ENCODE data around the gene GCNT1. TPM values are rescaled to one million over a fixed set of nuclear protein-coding genes. Genes with fewer than 3 reads are reported as not detected.

GCNT1 gene
- total RNA-seq, 1 donor from 2014 or later, result 13.1 TPM

GRCh38 chr9:76452839-76453238 lies 6.1 kb upstream of the GCNT1 start:
- intact Hi-C loops (cut with micrococcal nuclease), result no loop called here
- Mint-ChIP-seq H3K9me3 (no peaks in the 10 kb centered on the region), H3K4me3 (no peak overlapping the region), H3K27me3 (ENCODE audit: insufficient read depth) (peaks cover 2% of the 10 kb centered on the region), H3K27ac (peak overlapping the region; percentile 25), H3K4me1 (ENCODE audit: low read depth) (peaks cover 22% of the 10 kb centered on the region), H3K36me3 (ENCODE audit: low read depth) (peaks cover 9% of the 10 kb centered on the region)
- DNase-seq (ENCODE audit: low spot score), result no peak

- Mint-ChIP-seq H3K4me1 (ENCODE audit: low read depth) (peaks cover 26% of the 10 kb centered on the region), H3K4me3 (no peak overlapping the region)
- intact Hi-C loops (cut with micrococcal nuclease), result no loop called here
Measured at GRCh38 chr9:76453785-76454184, 5.2 kb upstream of the GCNT1 start.

GRCh38 chr9:76454311-76454710 lies 4.7 kb upstream of the GCNT1 start:
- H3K27me3 Mint-ChIP-seq (ENCODE audit: insufficient read depth), result peaks cover 3% of the 10 kb centered on the region
- DNase-seq (ENCODE audit: low spot score), result no peak
- H3K4me3 Mint-ChIP-seq, result no peak overlapping the region
- no peak overlapping the region for H3K27ac Mint-ChIP-seq
- peaks cover 9% of the 10 kb centered on the region for H3K36me3 Mint-ChIP-seq (ENCODE audit: low read depth)
- peaks cover 27% of the 10 kb centered on the region for H3K4me1 Mint-ChIP-seq (ENCODE audit: low read depth)
- H3K9me3 Mint-ChIP-seq, result no peaks in the 10 kb centered on the region
- intact Hi-C loops (cut with micrococcal nuclease), result no loop called here

More at GRCh38 chr9:76453785-76454184, 5.2 kb upstream of the GCNT1 start:
- Mint-ChIP-seq H3K27me3 (ENCODE audit: insufficient read depth) (peaks cover 3% of the 10 kb centered on the region), H3K9me3 (no peaks in the 10 kb centered on the region), H3K36me3 (ENCODE audit: low read depth) (peaks cover 9% of the 10 kb centered on the region), H3K27ac (no peak overlapping the region)
- no peak for DNase-seq (ENCODE audit: low spot score)

GRCh38 chr9:76456202-76456926 lies 2.6 kb upstream of the GCNT1 start:
- peak overlapping the region; percentile 31 for H3K27ac Mint-ChIP-seq
- intact Hi-C loops (cut with micrococcal nuclease), result no loop called here

GRCh38 chr9:76459694-76460635 lies 983 bp downstream of the GCNT1 start:
- Mint-ChIP-seq H3K27ac (peak overlapping the region; percentile 91), H3K9me3 (no peaks in the 10 kb centered on the region), H3K4me3 (peak overlapping the region; percentile 87), H3K36me3 (ENCODE audit: low read depth) (peaks cover 4% of the 10 kb centered on the region), H3K4me1 (ENCODE audit: low read depth) (peaks cover 35% of the 10 kb centered on the region), H3K27me3 (ENCODE audit: insufficient read depth) (peaks cover 3% of the 10 kb centered on the region)
- no peak for DNase-seq (ENCODE audit: low spot score)
- intact Hi-C loops (cut with micrococcal nuclease), result loop anchor here (1.0 to 5.0 kb wide), 8 partner anchors 10 to 1433 kb away; partner anchors contain the start of genes CARNMT1, RFK and VPS13A

More at GRCh38 chr9:76456202-76456926, 2.6 kb upstream of the GCNT1 start:
- peaks cover 43% of the 10 kb centered on the region for H3K4me1 Mint-ChIP-seq (ENCODE audit: low read depth)
- DNase-seq (ENCODE audit: low spot score), result peak; percentile 16
- H3K4me3 Mint-ChIP-seq, result no peak overlapping the region
- peaks cover 11% of the 10 kb centered on the region for H3K36me3 Mint-ChIP-seq (ENCODE audit: low read depth)
- H3K27me3 Mint-ChIP-seq (ENCODE audit: insufficient read depth), result peaks cover 3% of the 10 kb centered on the region
- H3K9me3 Mint-ChIP-seq, result no peaks in the 10 kb centered on the region

GRCh38 chr9:76462126-76462525 lies 3.1 kb downstream of the GCNT1 start:
- Mint-ChIP-seq H3K4me3 (no peak overlapping the region), H3K27ac (no peak overlapping the region), H3K27me3 (ENCODE audit: insufficient read depth) (peaks cover 3% of the 10 kb centered on the region), H3K9me3 (no peaks in the 10 kb centered on the region), H3K4me1 (ENCODE audit: low read depth) (peaks cover 35% of the 10 kb centered on the region), H3K36me3 (ENCODE audit: low read depth) (peaks cover 10% of the 10 kb centered on the region)
- DNase-seq (ENCODE audit: low spot score), result no peak
- intact Hi-C loops (cut with micrococcal nuclease), result loop anchor here (5.0 kb wide), 1 partner anchor 1435 kb away; the partner anchor contains the start of gene CARNMT1

GRCh38 chr9:76463211-76463610 lies 4.2 kb downstream of the GCNT1 start:
- Mint-ChIP-seq H3K27me3 (ENCODE audit: insufficient read depth) (no peaks in the 10 kb centered on the region), H3K4me3 (no peak overlapping the region), H3K27ac (no peak overlapping the region), H3K9me3 (no peaks in the 10 kb centered on the region), H3K4me1 (ENCODE audit: low read depth) (peaks cover 35% of the 10 kb centered on the region), H3K36me3 (ENCODE audit: low read depth) (peaks cover 12% of the 10 kb centered on the region)
- no peak for DNase-seq (ENCODE audit: low spot score)
- intact Hi-C loops (cut with micrococcal nuclease), result loop anchor here (5.0 kb wide), 1 partner anchor 1436 kb away; the partner anchor contains the start of gene CARNMT1

GRCh38 chr9:76464706-76465105 lies 5.7 kb downstream of the GCNT1 start:
- Mint-ChIP-seq H3K9me3 (no peaks in the 10 kb centered on the region), H3K36me3 (ENCODE audit: low read depth) (peaks cover 12% of the 10 kb centered on the region), H3K27ac (no peak overlapping the region), H3K27me3 (ENCODE audit: insufficient read depth) (no peaks in the 10 kb centered on the region), H3K4me1 (ENCODE audit: low read depth) (peaks cover 25% of the 10 kb centered on the region), H3K4me3 (no peak overlapping the region)
- DNase-seq (ENCODE audit: low spot score), result no peak
- intact Hi-C loops (cut with micrococcal nuclease), result loop anchor here (5.0 kb wide), 1 partner anchor 1437 kb away; the partner anchor contains the start of gene CARNMT1

GRCh38 chr9:76465442-76466298 lies 6.7 kb downstream of the GCNT1 start:
- H3K27ac Mint-ChIP-seq, result no peak overlapping the region
- H3K9me3 Mint-ChIP-seq, result no peaks in the 10 kb centered on the region

GRCh38 chr9:76466299-76466605 lies 7.3 kb downstream of the GCNT1 start:
- DNase-seq (ENCODE audit: low spot score), result no peak
- Mint-ChIP-seq H3K27ac (no peak overlapping the region), H3K4me3 (no peak overlapping the region), H3K4me1 (ENCODE audit: low read depth) (peaks cover 13% of the 10 kb centered on the region), H3K9me3 (no peaks in the 10 kb centered on the region), H3K36me3 (ENCODE audit: low read depth) (peaks cover 10% of the 10 kb centered on the region), H3K27me3 (ENCODE audit: insufficient read depth) (no peaks in the 10 kb centered on the region)
- intact Hi-C loops (cut with micrococcal nuclease), result no loop called here

More at GRCh38 chr9:76465442-76466298, 6.7 kb downstream of the GCNT1 start:
- no peak for DNase-seq (ENCODE audit: low spot score)
- intact Hi-C loops (cut with micrococcal nuclease), result no loop called here
- Mint-ChIP-seq H3K4me3 (no peak overlapping the region), H3K27me3 (ENCODE audit: insufficient read depth) (no peaks in the 10 kb centered on the region), H3K36me3 (ENCODE audit: low read depth) (peaks cover 10% of the 10 kb centered on the region), H3K4me1 (ENCODE audit: low read depth) (peaks cover 15% of the 10 kb centered on the region)

- Mint-ChIP-seq H3K27me3 (ENCODE audit: insufficient read depth) (no peaks in the 10 kb centered on the region), H3K9me3 (peaks cover 16% of the 10 kb centered on the region), H3K36me3 (ENCODE audit: low read depth) (peaks cover 17% of the 10 kb centered on the region), H3K27ac (no peak overlapping the region), H3K4me3 (no peak overlapping the region), H3K4me1 (ENCODE audit: low read depth) (peaks cover 5% of the 10 kb centered on the region)
- intact Hi-C loops (cut with micrococcal nuclease), result no loop called here
- no peak for DNase-seq (ENCODE audit: low spot score)
Measured at GRCh38 chr9:76474419-76474818, 15.4 kb downstream of the GCNT1 start.

- peaks cover 5% of the 10 kb centered on the region for H3K4me1 Mint-ChIP-seq (ENCODE audit: low read depth)
- H3K27ac Mint-ChIP-seq, result no peak overlapping the region
- intact Hi-C loops (cut with micrococcal nuclease), result no loop called here
- no peak overlapping the region for H3K4me3 Mint-ChIP-seq
- no peaks in the 10 kb centered on the region for H3K27me3 Mint-ChIP-seq (ENCODE audit: insufficient read depth)
- no peak for DNase-seq (ENCODE audit: low spot score)
- H3K9me3 Mint-ChIP-seq, result peaks cover 19% of the 10 kb centered on the region
- peaks cover 19% of the 10 kb centered on the region for H3K36me3 Mint-ChIP-seq (ENCODE audit: low read depth)
Measured at GRCh38 chr9:76475686-76476085, 16.7 kb downstream of the GCNT1 start.
